GM18873 (cell line): ENCODE measurements around the gene OBSCN.

ENCODE experiments used
- ATAC-seq: cut with Tn5 transposase; IDR thresholded peaks from one replicate; pipeline ENCODE4 v1.9.1; 2021; ENCODE audit warnings: mild to moderate bottlenecking, moderate library complexity, moderate number of reproducible peaks; ENCODE audit not compliant: unreplicated experiment, low FRiP score

Gene OBSCN

GRCh38 chr1:228405979-228406228 is 198.1 kb downstream of the OBSCN start:
- no peak for ATAC-seq

DNA sequence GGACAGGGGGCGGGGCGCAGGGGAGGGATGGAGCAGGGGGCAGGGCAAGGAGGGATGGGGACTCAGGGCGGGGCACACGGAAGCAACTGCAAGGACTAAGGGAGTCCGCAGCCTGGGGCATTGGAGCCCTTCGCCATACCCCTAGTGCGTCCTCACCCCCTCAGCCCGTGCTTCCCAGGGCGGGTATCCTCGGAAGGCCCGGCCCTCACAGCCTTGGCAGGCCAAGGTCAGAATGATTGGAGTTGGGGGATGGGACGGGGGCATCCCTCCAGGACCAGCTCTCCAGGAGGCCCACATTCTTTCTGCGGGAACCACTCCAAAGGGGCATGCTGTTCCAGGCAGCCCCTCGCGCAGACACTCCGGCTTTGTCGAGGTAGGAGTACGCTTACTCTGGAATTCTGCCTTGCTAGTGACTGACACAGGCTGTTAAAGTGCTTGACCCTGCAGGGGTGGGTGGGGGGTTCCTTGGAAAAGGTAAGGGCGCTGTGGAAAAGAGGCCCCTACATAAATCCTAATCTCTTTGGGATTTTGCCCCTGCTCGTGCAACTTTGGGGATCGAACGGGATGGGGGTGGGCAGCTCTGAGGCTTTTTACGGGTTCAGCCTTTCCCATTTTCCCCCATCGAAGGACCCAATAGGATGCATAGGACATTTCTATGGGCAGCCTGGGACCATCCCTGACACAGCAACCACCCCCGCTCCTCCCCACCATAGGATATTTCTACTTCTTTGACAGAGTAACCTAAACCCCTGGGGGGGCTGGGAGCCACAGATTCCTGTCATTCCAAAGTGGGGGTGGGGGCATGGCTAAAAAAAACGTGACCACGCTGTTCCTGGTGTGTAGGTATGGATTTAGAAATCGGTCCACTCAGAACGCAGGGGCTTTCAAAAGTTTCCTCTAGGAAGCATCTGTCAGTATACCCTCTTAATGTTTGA is 199.5 kb downstream of the OBSCN start:
- no peak for ATAC-seq

- ATAC-seq, result no peak
Measured at GRCh38 chr1:228408041-228408868, 200.4 kb downstream of the OBSCN start.

- ATAC-seq, result no peak
Measured at GRCh38 chr1:228408869-228409805, 201.3 kb downstream of the OBSCN start.

GRCh38 chr1:228410015-228410414 is 202.2 kb downstream of the OBSCN start:
- no peak for ATAC-seq

DNA sequence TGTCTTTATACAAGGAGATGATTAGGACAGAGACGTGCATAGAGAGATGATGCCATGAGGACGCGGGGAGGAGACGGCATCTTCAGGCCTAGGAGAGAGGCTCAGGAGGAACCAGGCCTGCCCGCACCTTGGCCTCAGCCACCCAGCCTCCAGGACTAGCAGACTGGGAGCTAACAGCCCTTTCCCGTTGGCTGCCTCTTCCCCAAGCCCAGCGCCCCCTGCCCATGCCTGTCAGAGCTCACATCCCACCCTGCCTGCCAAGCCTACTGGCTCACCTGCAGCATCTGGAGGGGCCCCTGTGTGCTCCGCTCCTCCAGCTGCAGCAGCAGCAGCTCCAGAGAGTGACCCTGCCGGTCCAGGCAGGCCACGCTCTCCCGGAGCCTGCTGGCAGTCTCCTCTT is 202.8 kb downstream of the OBSCN start:
- no peak for ATAC-seq

- ATAC-seq, result no peak
Measured at GRCh38 chr1:228411121-228411520, 203.3 kb downstream of the OBSCN start.

GRCh38 chr1:228411548-228412430 is 203.9 kb downstream of the OBSCN start:
- no peak for ATAC-seq

DNA sequence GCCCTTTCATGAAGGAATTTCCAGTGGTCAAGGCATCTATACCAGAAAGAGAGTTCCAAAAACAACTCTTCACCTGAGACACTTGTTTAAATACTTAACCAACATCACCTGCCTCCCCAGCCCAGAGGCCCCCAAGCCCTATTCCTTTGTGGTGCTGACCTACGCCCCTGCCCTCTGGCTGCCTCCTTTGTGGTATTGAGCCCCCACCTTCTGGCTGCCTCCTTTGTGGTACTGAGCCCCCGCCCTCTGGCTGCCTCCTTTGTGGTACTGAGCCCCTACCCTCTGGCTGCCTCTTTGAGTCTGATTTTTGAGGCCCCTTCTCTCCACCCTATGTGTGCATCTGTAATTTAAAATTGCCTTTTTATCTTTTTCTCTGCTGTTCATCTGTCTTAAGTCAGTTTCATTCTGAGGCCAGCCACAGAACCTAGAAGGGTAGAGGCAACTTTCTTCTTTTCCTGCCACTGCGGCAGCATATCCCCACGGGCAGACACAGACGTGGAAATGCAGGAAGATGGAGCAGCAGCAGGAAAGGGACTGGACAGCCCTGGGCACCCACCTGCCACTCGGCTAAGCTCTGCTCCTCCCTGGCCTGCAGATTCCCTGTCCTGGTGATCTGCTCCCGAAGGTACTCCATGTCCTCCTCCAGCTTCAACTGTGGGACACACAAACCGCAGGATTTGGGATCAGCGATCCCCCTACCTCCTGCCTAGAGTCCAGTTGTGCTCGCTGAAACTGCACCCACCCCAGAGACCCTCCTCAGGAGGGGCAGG is 205.6 kb downstream of the OBSCN start:
- no peak for ATAC-seq

GRCh38 chr1:228414511-228415211 is 206.8 kb downstream of the OBSCN start:
- ATAC-seq, result no peak

- no peak for ATAC-seq
Measured at GRCh38 chr1:228415221-228415620, 207.4 kb downstream of the OBSCN start.

DNA sequence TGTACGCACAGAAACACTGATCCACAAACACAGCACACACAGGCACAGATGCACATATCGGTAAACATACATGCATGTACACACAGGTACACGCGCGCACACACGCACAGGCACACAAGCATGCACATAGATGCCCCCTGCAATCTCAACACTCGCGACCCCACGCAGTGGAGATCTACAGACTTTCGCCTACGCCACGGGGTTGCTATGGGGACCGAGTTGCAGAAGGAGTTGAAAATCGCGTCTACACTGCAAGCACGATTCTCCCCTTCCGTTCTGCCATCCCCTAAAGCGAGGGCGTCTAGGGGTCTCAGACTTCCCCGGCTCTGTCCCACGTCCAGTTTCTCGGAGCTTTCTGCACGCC is 208.0 kb downstream of the OBSCN start:
- ATAC-seq, result no peak

- ATAC-seq, result no peak
Measured at GRCh38 chr1:228416217-228416933, 208.5 kb downstream of the OBSCN start, which contains the start of gene TRIM17. TRIM17 (minus strand) TSS chr1:228416861; CDS start chr1:228415072, 1,789 bp downstream.

DNA sequence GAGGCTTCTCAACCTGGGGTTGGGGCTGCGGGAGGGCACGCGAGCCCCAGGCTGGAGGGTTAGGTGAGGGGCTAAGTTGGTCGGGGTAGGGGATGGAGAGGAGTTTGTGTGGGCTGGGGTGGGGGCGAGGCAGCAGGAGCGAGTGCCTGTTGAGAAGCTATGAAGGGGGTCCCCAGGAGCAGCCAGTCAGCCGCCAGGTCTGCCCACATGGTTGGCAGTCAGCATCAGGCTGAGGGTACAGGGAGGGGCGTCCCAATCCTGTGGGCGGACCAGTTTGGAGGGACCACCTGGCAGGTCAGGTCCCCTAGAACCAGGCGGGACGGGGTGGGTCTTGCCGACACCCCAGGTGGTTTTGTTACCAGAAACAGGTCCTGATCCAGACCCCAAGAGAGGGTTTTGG is 209.2 kb downstream of the OBSCN start:
- ATAC-seq, result no peak

DNA sequence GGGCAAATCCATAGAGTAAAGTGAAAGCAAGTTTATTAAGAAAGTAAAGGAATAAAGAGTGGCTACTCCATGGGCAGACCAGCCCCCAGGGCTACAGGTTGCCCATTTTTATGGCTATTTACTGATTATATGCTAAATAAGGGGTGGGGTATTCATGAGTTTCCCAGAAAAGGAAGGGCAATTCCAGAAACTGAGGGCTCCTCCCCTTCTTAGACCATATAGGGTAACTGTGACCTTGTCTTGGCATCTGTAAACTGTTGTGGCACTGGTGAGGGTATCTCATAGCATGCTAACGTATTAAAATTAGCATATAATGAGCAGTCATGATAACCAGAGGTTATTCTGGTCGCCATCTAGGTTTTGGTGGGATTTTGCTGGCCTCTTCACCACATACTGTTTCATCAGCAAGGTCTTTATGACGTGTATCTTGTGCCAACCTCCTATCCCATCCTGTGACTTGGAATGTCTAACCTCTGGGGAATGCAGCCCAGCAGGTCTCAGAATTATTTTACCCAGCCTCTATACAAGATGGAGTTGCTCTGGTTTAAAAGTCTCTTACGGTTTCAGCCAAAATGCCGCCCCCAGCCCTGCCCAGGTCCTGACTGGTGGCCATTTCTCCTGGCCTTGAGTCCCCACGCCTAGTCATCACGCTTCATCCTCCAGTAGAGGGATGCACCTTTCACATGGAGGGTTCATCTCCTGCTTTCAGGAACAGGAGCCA is 209.8 kb downstream of the OBSCN start:
- ATAC-seq, result no peak

- no peak for ATAC-seq
Measured at GRCh38 chr1:228420968-228421826, 213.4 kb downstream of the OBSCN start.
